Astrocyte (in vitro differentiated cells and primary cell): ENCODE results near the gene PPP1CC. TPM values are rescaled to one million over a fixed set of nuclear protein-coding genes. Genes with fewer than 3 reads are reported as not detected.

Experiments
- DNase-seq: peaks from one replicate; pipeline ENCODE4 v3.0.0-alpha.2; 2010; ENCODE audit warnings: low read depth
- FAIRE-seq: peaks from 2 replicates; lab custom pipeline; 2011; peaks lifted over from hg19 to GRCh38; lab: Jason Lieb, UNC
- H2AFZ ChIP-seq: 2 replicates; pipeline ENCODE4 v1.6.0; 2012; ENCODE audit warnings: low read depth, low read length, inconsistent platforms
- H3K27ac ChIP-seq: 2 replicates; pipeline ENCODE4 v1.5.1; 2011; ENCODE audit warnings: low read depth, low read length, inconsistent platforms
- H3K27me3 ChIP-seq: 2 replicates; pipeline ENCODE4 v1.6.0; 2011; ENCODE audit warnings: low read length, inconsistent platforms; ENCODE audit not compliant: insufficient read depth
- H3K36me3 ChIP-seq: 2 replicates; pipeline ENCODE4 v1.5.1; 2011; ENCODE audit warnings: low read length, inconsistent platforms; ENCODE audit not compliant: insufficient read depth
- H3K4me1 ChIP-seq: 2 replicates; pipeline ENCODE4 v1.5.1; 2011; ENCODE audit warnings: low read length, inconsistent platforms; ENCODE audit not compliant: insufficient read depth
- H3K4me2 ChIP-seq: 2 replicates; pipeline ENCODE4 v1.6.0; 2012; ENCODE audit warnings: low read length, inconsistent platforms
- H3K4me3 ChIP-seq: 2 replicates; pipeline ENCODE4 v1.5.1; 2011; ENCODE audit warnings: low read depth, mild to moderate bottlenecking, low read length, inconsistent platforms; ENCODE audit not compliant: insufficient read depth
- H3K79me2 ChIP-seq: 2 replicates; pipeline ENCODE4 v1.6.0; 2012; ENCODE audit warnings: mild to moderate bottlenecking, low read length, inconsistent platforms; ENCODE audit not compliant: insufficient read depth
- H3K9ac ChIP-seq: 2 replicates; pipeline ENCODE4 v1.6.0; 2012; ENCODE audit warnings: mild to moderate bottlenecking, low read length, inconsistent platforms
- H3K9me3 ChIP-seq: 2 replicates; pipeline ENCODE4 v1.5.1; 2012; ENCODE audit warnings: low read depth, mild to moderate bottlenecking, low read length, inconsistent platforms; ENCODE audit not compliant: insufficient read depth
- H4K20me1 ChIP-seq: 2 replicates; pipeline ENCODE4 v1.6.0; 2012; ENCODE audit warnings: low read length, inconsistent platforms; ENCODE audit not compliant: insufficient read depth
- H3K27ac Mint-ChIP-seq: one replicate; pipeline ENCODE4 v1.8.0; 2021; ENCODE audit warnings: mild to moderate bottlenecking, mixed read lengths; ENCODE audit not compliant: unreplicated experiment
- H3K27me3 Mint-ChIP-seq: one replicate; pipeline ENCODE4 v1.8.0; 2021; ENCODE audit warnings: low read depth, mixed read lengths; ENCODE audit not compliant: unreplicated experiment
- H3K36me3 Mint-ChIP-seq: one replicate; pipeline ENCODE4 v1.8.0; 2021; ENCODE audit warnings: low read depth, mixed read lengths; ENCODE audit not compliant: unreplicated experiment
- H3K4me1 Mint-ChIP-seq: one replicate; pipeline ENCODE4 v1.8.0; 2021; ENCODE audit warnings: low read depth, mixed read lengths; ENCODE audit not compliant: unreplicated experiment
- H3K4me3 Mint-ChIP-seq: one replicate; pipeline ENCODE4 v1.8.0; 2021; ENCODE audit warnings: mild to moderate bottlenecking, moderate library complexity, mixed read lengths; ENCODE audit not compliant: unreplicated experiment
- H3K9me3 Mint-ChIP-seq: one replicate; pipeline ENCODE4 v1.8.0; 2021; ENCODE audit warnings: mild to moderate bottlenecking, mixed read lengths; ENCODE audit not compliant: unreplicated experiment
- CTCF ChIP-seq: IDR thresholded peaks from 2 replicates; pipeline ENCODE4 v1.5.1; 2011; ENCODE audit warnings: low read depth, mild to moderate bottlenecking, inconsistent platforms, low read length, moderate library complexity; ENCODE audit not compliant: insufficient read depth
- EZH2 ChIP-seq: IDR thresholded peaks from 2 replicates; pipeline ENCODE4 v1.6.1; 2012; ENCODE audit warnings: mild to moderate bottlenecking, low read length, inconsistent platforms; ENCODE audit not compliant: insufficient read depth
- total RNA-seq: library from RNA; stranded (reverse); gene quantifications from 2 replicates; pipeline ENCODE4 v1.2.1, GENCODE V29; 2021

PPP1CC gene
- total RNA-seq, 1 donor from 2014 or later = 107 TPM

DNA sequence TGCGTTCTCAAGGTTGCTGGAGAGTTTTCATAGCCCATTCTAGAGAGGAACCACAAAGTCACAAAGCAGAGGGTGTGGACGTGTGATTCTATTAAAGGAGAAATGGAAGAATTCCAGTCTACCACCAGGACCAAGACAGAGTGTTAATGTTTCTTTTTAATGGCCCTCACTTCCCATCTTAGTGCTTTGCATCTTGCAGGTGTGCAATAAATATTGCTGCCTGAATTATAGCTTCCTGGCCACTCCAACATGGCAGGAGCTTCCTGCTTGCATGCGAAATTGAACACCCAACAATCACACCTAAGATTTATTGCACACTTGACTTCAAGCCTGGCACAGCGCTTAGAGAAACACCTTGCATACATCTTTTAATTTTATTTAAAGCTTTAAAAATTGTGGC lies 22.4 kb upstream of the PPP1CC start:
- Mint-ChIP-seq H3K36me3 (no peaks in the 10 kb centered on the region), H3K4me3 (no peak overlapping the region), H3K4me1 (no peaks in the 10 kb centered on the region), H3K9me3 (peaks cover 1% of the 10 kb centered on the region), H3K27ac (peak overlapping the region; percentile 27), H3K27me3 (peaks cover 6% of the 10 kb centered on the region)
- Histone ChIP-seq H4K20me1 (no peaks in the 10 kb centered on the region), H3K79me2 (no peaks in the 10 kb centered on the region), H3K4me2 (no peak overlapping the region), H3K4me1 (no peaks in the 10 kb centered on the region), H3K4me3 (no peak overlapping the region), H2AFZ (no peak overlapping the region), H3K27ac (no peak overlapping the region), H3K36me3 (no peaks in the 10 kb centered on the region), H3K27me3 (peaks cover 2% of the 10 kb centered on the region), H3K9ac (no peak overlapping the region), H3K9me3 (no peaks in the 10 kb centered on the region)
- FAIRE-seq (no peak), DNase-seq (no peak)
- no peak for TF ChIP-seq EZH2
- TF ChIP-seq CTCF = no peak

- H3K4me2 ChIP-seq = no peak overlapping the region
- H3K4me1 ChIP-seq = no peaks in the 10 kb centered on the region
- Mint-ChIP-seq H3K4me3 (no peak overlapping the region), H3K36me3 (no peaks in the 10 kb centered on the region), H3K27ac (no peak overlapping the region), H3K9me3 (peaks cover 1% of the 10 kb centered on the region), H3K27me3 (peaks cover 6% of the 10 kb centered on the region), H3K4me1 (no peaks in the 10 kb centered on the region)
- no peaks in the 10 kb centered on the region for H3K79me2 ChIP-seq
- H3K36me3 ChIP-seq = no peaks in the 10 kb centered on the region
- no peak overlapping the region for H3K4me3 ChIP-seq
- H3K27me3 ChIP-seq = peaks cover 2% of the 10 kb centered on the region
- H2AFZ ChIP-seq = no peak overlapping the region
- H3K9ac ChIP-seq = no peak overlapping the region
- TF ChIP-seq CTCF (no peak), EZH2 (no peak)
- no peak for DNase-seq
- H4K20me1 ChIP-seq = no peaks in the 10 kb centered on the region
- H3K9me3 ChIP-seq = no peaks in the 10 kb centered on the region
- FAIRE-seq = no peak
- H3K27ac ChIP-seq = no peak overlapping the region
Measured at GRCh38 chr12:110763583-110763982, 20.9 kb upstream of the PPP1CC start.

- Histone ChIP-seq H3K27ac (no peak overlapping the region), H3K9me3 (no peaks in the 10 kb centered on the region), H3K4me2 (no peak overlapping the region), H3K36me3 (no peaks in the 10 kb centered on the region), H3K27me3 (peaks cover 2% of the 10 kb centered on the region), H2AFZ (peak overlapping the region; percentile 18), H3K4me1 (no peaks in the 10 kb centered on the region), H3K9ac (no peak overlapping the region), H4K20me1 (no peaks in the 10 kb centered on the region), H3K79me2 (no peaks in the 10 kb centered on the region), H3K4me3 (no peak overlapping the region)
- Mint-ChIP-seq H3K9me3 (peaks cover 1% of the 10 kb centered on the region), H3K27me3 (peaks cover 6% of the 10 kb centered on the region), H3K27ac (no peak overlapping the region), H3K36me3 (no peaks in the 10 kb centered on the region), H3K4me1 (no peaks in the 10 kb centered on the region), H3K4me3 (no peak overlapping the region)
- DNase-seq (no peak), FAIRE-seq (no peak)
- no peak for TF ChIP-seq EZH2
- no peak for TF ChIP-seq CTCF
Measured at GRCh38 chr12:110762891-110763290, 20.2 kb upstream of the PPP1CC start.
